ENCODE data around the gene GRID1.

- 0 out of 2 replicates have a peak, but pooled peaks have one; percentile 16 for TF ChIP-seq CTCF (IDR thresholded peaks at IDR 0.05; ENCODE audit: low read length)
- no peak for TF ChIP-seq EZH2 (IDR thresholded peaks at IDR 0.05; ENCODE audit: borderline replicate concordance, low read length)
Measured at GRCh38 chr10:86289577-86289868, 77.1 kb downstream of the GRID1 start.
